ENCODE data around the gene RSRC1.

The RSRC1 gene

DNA sequence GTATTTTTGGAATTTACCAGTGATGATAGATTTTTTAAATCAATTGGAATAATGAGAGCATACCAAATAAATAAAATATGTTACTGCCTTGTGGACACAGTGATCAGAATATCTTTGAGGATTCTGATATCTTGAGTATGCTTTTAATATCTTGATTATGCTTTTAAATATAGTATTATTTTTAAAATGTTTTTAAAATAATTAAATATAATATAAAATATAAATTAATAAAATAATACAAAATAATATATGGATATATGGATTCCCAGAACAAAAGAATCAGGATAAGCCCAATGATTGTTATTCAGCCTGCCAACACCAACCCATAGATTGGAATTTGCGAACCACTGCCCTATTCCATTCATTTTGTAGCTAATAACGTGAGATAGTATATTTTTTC lies 369.2 kb downstream of the RSRC1 start:
- Histone ChIP-seq H4K20me1 (ENCODE audit: insufficient read depth, low read length) (no peaks in the 10 kb centered on the region), H2AFZ (ENCODE audit: low read depth, low read length) (no peak overlapping the region), H3K27me3 (ENCODE audit: insufficient read depth, low read length, poor library complexity) (no peaks in the 10 kb centered on the region), H3K36me3 (ENCODE audit: insufficient read depth, low read length) (no peaks in the 10 kb centered on the region), H3K4me3 (ENCODE audit: low read depth in 1 of 2, low read length in 2 of 2) (no peak overlapping the region), H3K9ac (ENCODE audit: low read depth, low read length) (no peak overlapping the region), H3K79me2 (ENCODE audit: insufficient read depth, low read length) (no peaks in the 10 kb centered on the region), H3K4me2 (ENCODE audit: insufficient read depth, low read length) (no peak overlapping the region), H3K9me3 (ENCODE audit: insufficient read depth, low read length, severe bottlenecking) (no peaks in the 10 kb centered on the region), H3K27ac (ENCODE audit: low read length) (no peak overlapping the region), H3K4me1 (ENCODE audit: insufficient read depth, low read length) (no peaks in the 10 kb centered on the region)
- no peak for ATAC-seq (ENCODE audit: insufficient read depth, low read depth)
- no peak for DNase-seq
- no peak for TF ChIP-seq EZH2 (IDR thresholded peaks at IDR 0.05; ENCODE audit: borderline replicate concordance, low read depth, low read length, severe bottlenecking)
- TF ChIP-seq, protein P1, sequence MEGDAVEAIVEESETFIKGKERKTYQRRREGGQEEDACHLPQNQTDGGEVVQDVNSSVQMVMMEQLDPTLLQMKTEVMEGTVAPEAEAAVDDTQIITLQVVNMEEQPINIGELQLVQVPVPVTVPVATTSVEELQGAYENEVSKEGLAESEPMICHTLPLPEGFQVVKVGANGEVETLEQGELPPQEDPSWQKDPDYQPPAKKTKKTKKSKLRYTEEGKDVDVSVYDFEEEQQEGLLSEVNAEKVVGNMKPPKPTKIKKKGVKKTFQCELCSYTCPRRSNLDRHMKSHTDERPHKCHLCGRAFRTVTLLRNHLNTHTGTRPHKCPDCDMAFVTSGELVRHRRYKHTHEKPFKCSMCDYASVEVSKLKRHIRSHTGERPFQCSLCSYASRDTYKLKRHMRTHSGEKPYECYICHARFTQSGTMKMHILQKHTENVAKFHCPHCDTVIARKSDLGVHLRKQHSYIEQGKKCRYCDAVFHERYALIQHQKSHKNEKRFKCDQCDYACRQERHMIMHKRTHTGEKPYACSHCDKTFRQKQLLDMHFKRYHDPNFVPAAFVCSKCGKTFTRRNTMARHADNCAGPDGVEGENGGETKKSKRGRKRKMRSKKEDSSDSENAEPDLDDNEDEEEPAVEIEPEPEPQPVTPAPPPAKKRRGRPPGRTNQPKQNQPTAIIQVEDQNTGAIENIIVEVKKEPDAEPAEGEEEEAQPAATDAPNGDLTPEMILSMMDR (IDR thresholded peaks at IDR 0.05; ENCODE audit: borderline replicate concordance, extremely low read depth, low read length, poor library complexity, severe bottlenecking) = no peak

GRCh38 chr3:158483701-158484235 lies 373.9 kb downstream of the RSRC1 start:
- H3K79me2 ChIP-seq (ENCODE audit: insufficient read depth, low read length) = no peaks in the 10 kb centered on the region
- H4K20me1 ChIP-seq (ENCODE audit: insufficient read depth, low read length) = no peaks in the 10 kb centered on the region
- H3K27ac ChIP-seq (ENCODE audit: low read length) = no peak overlapping the region
- no peaks in the 10 kb centered on the region for H3K9me3 ChIP-seq (ENCODE audit: insufficient read depth, low read length, severe bottlenecking)
- TF ChIP-seq, protein P1 (IDR thresholded peaks at IDR 0.05; ENCODE audit: borderline replicate concordance, extremely low read depth, low read length, poor library complexity, severe bottlenecking) = no peak
- no peak for TF ChIP-seq EZH2 (IDR thresholded peaks at IDR 0.05; ENCODE audit: borderline replicate concordance, low read depth, low read length, severe bottlenecking)
- H3K4me3 ChIP-seq (ENCODE audit: low read depth in 1 of 2, low read length in 2 of 2) = no peak overlapping the region
- DNase-seq (no peak), ATAC-seq (ENCODE audit: insufficient read depth, low read depth) (no peak)
- no peaks in the 10 kb centered on the region for H3K36me3 ChIP-seq (ENCODE audit: insufficient read depth, low read length)
- no peak overlapping the region for H3K4me2 ChIP-seq (ENCODE audit: insufficient read depth, low read length)
- no peaks in the 10 kb centered on the region for H3K4me1 ChIP-seq (ENCODE audit: insufficient read depth, low read length)
- no peak overlapping the region for H2AFZ ChIP-seq (ENCODE audit: low read depth, low read length)
- no peaks in the 10 kb centered on the region for H3K27me3 ChIP-seq (ENCODE audit: insufficient read depth, low read length, poor library complexity)
- H3K9ac ChIP-seq (ENCODE audit: low read depth, low read length) = no peak overlapping the region

DNA sequence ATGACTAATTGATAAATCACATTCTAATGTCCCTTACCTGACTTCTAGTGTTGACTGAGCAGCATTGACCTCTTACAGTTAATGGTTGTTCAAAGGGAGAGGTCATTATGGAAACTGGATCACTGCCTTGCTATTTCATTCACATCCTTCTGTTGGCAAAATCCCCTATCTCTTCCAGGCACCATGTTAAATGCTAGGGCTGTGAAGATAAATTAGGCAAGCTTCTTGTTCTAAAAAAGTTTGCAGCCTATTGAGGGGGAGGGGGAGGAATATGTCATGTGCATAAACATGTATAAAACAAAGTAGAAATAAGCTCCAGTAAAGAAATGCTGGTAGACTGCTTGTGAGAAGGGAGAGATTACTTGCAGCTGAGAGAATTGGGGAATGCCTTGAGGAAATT lies 376.3 kb downstream of the RSRC1 start:
- Histone ChIP-seq H3K79me2 (ENCODE audit: insufficient read depth, low read length) (no peaks in the 10 kb centered on the region), H3K9ac (ENCODE audit: low read depth, low read length) (no peak overlapping the region), H3K4me2 (ENCODE audit: insufficient read depth, low read length) (no peak overlapping the region), H3K27ac (ENCODE audit: low read length) (no peak overlapping the region), H3K4me1 (ENCODE audit: insufficient read depth, low read length) (no peaks in the 10 kb centered on the region), H3K27me3 (ENCODE audit: insufficient read depth, low read length, poor library complexity) (no peaks in the 10 kb centered on the region), H3K9me3 (ENCODE audit: insufficient read depth, low read length, severe bottlenecking) (no peaks in the 10 kb centered on the region), H3K36me3 (ENCODE audit: insufficient read depth, low read length) (no peaks in the 10 kb centered on the region), H3K4me3 (ENCODE audit: low read depth in 1 of 2, low read length in 2 of 2) (no peak overlapping the region), H2AFZ (ENCODE audit: low read depth, low read length) (no peak overlapping the region), H4K20me1 (ENCODE audit: insufficient read depth, low read length) (no peaks in the 10 kb centered on the region)
- ATAC-seq (ENCODE audit: insufficient read depth, low read depth) (no peak), DNase-seq (no peak)
- TF ChIP-seq, protein P1 (IDR thresholded peaks at IDR 0.05; ENCODE audit: borderline replicate concordance, extremely low read depth, low read length, poor library complexity, severe bottlenecking) = no peak
- no peak for TF ChIP-seq EZH2 (IDR thresholded peaks at IDR 0.05; ENCODE audit: borderline replicate concordance, low read depth, low read length, severe bottlenecking)

GRCh38 chr3:158488670-158489069 lies 378.8 kb downstream of the RSRC1 start:
- no peak overlapping the region for H2AFZ ChIP-seq (ENCODE audit: low read depth, low read length)
- no peaks in the 10 kb centered on the region for H3K27me3 ChIP-seq (ENCODE audit: insufficient read depth, low read length, poor library complexity)
- no peak for ATAC-seq (ENCODE audit: insufficient read depth, low read depth)
- H3K27ac ChIP-seq (ENCODE audit: low read length) = no peak overlapping the region
- H4K20me1 ChIP-seq (ENCODE audit: insufficient read depth, low read length) = no peaks in the 10 kb centered on the region
- no peaks in the 10 kb centered on the region for H3K36me3 ChIP-seq (ENCODE audit: insufficient read depth, low read length)
- H3K4me1 ChIP-seq (ENCODE audit: insufficient read depth, low read length) = no peaks in the 10 kb centered on the region
- no peak overlapping the region for H3K9ac ChIP-seq (ENCODE audit: low read depth, low read length)
- H3K4me2 ChIP-seq (ENCODE audit: insufficient read depth, low read length) = no peak overlapping the region
- TF ChIP-seq, protein P1 (IDR thresholded peaks at IDR 0.05; ENCODE audit: borderline replicate concordance, extremely low read depth, low read length, poor library complexity, severe bottlenecking) = no peak
- TF ChIP-seq EZH2 (IDR thresholded peaks at IDR 0.05; ENCODE audit: borderline replicate concordance, low read depth, low read length, severe bottlenecking) = no peak
- no peak for DNase-seq
- H3K9me3 ChIP-seq (ENCODE audit: insufficient read depth, low read length, severe bottlenecking) = no peaks in the 10 kb centered on the region
- H3K4me3 ChIP-seq (ENCODE audit: low read depth in 1 of 2, low read length in 2 of 2) = no peak overlapping the region
- no peaks in the 10 kb centered on the region for H3K79me2 ChIP-seq (ENCODE audit: insufficient read depth, low read length)
